ENCODE measurements around the gene ODC1. TPM values are rescaled to one million over a fixed set of nuclear protein-coding genes. Genes with fewer than 3 reads are reported as not detected.
A peak's percentile ranks its signal among the peaks of the same experiment; 100 is the strongest.
"Not testable (repeated sequence)": the region's sequence is repeated elsewhere in the genome, so short reads cannot be mapped to it uniquely, and the experiment has no call there.

Gene ODC1
- total RNA-seq, 4 donors from 2014 or later: 36.2 to 75.2 (median 43.2) TPM

DNA sequence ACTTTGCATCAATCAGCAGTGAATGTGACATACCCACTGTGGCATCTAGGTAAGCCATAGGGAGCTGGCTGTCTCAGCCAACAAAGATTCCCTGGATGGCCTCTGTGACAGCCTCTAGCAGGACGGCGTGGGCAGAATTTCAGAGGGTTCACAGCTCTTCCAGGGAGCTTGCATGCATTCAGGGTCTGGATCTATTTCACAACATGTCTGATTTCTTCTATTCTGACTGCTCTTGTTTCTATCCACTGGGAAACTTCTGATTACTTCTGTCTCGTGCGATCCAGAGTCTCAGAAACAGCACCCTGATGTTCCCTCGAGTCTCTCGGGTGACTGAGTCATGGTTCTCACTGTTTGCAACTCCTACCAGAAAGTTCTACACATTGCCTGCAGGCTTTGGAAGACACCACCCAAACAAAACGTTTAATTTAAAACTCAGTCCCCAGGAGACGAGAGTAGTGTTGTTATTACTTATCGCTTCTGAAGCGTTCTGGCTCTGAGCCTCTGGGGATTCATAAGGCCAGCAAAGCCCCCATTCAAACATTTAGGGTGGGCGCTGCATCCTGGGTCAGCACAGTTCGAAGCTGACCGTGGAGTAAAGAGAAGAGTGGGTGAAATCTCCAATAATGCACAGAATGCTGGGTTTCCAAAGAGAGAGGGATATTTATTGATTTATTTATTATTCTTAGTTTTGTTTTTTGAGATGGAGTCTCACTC is 41.9 kb upstream of the ODC1 start:
- intact Hi-C loops (cut with DNase I; ENCODE audit: low total_unique reads): no loop called here

DNA sequence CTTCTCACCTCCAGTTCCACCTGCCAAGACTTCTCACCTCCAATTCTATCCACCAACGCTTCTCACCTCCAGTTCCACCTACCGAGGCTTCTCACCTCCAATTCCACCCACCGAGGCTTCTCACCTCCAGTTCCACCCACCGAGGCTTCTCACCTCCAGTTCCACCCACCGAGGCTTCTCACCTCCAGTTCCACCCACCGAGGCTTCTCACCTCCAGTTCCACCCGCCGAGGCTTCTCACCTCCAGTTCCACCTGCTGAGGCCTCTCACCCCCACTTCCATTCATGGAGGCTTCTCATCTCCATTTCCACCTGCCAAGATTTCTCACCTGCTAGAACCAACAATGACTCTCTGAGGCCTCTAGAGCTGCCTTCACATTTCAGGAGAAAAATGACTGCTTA is 40.0 kb upstream of the ODC1 start:
- H3K36me3 ChIP-seq; DNase-seq; intact Hi-C loops (cut with DNase I; ENCODE audit: low total_unique reads); H3K9me3 ChIP-seq; in situ Hi-C loops (cut with MboI; ENCODE audit: low pct_ligation_motif_present in 1 of 4, low pct_unique_long_range_greater_than_20kb in 1 of 4, low sequenced_read_pairs in 3 of 4); H3K4me3 ChIP-seq; H3K27ac ChIP-seq; H3K27me3 ChIP-seq: not testable (repeated sequence)
- 80 to 87% methylated on average over 3 to 8 of the region's 8 CpGs for WGBS, 2 donors (ENCODE audit: low coverage in 1 of 2)
- peaks cover 4 to 29% (median 18%) of the 10 kb centered on the region in 4 donors for H3K4me1 ChIP-seq

More for the DNA sequence above, 41.9 kb upstream of the ODC1 start:
- Histone ChIP-seq H3K9me3 (no peaks in the 10 kb centered on the region), H3K27me3 (no peaks in the 10 kb centered on the region), H3K36me3 (no peaks in the 10 kb centered on the region), H3K4me3 (no peak overlapping the region), H3K27ac (peak overlapping the region in 3 of 4 donors; percentile 76 to 83 (median 81)), H3K4me1 (peaks cover 4 to 41% (median 26%) of the 10 kb centered on the region in 4 donors)
- no peak for TF ChIP-seq POLR2AphosphoS5 (IDR thresholded peaks at IDR 0.05)
- TF ChIP-seq POLR2A (IDR thresholded peaks at IDR 0.05): no peak
- TF ChIP-seq EP300 (IDR thresholded peaks at IDR 0.05; ENCODE audit: low read depth): no peak
- TF ChIP-seq, protein P1, sequence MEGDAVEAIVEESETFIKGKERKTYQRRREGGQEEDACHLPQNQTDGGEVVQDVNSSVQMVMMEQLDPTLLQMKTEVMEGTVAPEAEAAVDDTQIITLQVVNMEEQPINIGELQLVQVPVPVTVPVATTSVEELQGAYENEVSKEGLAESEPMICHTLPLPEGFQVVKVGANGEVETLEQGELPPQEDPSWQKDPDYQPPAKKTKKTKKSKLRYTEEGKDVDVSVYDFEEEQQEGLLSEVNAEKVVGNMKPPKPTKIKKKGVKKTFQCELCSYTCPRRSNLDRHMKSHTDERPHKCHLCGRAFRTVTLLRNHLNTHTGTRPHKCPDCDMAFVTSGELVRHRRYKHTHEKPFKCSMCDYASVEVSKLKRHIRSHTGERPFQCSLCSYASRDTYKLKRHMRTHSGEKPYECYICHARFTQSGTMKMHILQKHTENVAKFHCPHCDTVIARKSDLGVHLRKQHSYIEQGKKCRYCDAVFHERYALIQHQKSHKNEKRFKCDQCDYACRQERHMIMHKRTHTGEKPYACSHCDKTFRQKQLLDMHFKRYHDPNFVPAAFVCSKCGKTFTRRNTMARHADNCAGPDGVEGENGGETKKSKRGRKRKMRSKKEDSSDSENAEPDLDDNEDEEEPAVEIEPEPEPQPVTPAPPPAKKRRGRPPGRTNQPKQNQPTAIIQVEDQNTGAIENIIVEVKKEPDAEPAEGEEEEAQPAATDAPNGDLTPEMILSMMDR (IDR thresholded peaks at IDR 0.05): no peak
- in situ Hi-C loops (cut with MboI; ENCODE audit: low pct_ligation_motif_present in 1 of 4, low pct_unique_long_range_greater_than_20kb in 1 of 4, low sequenced_read_pairs in 3 of 4): no loop called here
- 77 to 86% methylated on average over 10 to 13 of the region's 13 CpGs for WGBS, 2 donors (ENCODE audit: low coverage in 1 of 2)
- no peak for DNase-seq

DNA sequence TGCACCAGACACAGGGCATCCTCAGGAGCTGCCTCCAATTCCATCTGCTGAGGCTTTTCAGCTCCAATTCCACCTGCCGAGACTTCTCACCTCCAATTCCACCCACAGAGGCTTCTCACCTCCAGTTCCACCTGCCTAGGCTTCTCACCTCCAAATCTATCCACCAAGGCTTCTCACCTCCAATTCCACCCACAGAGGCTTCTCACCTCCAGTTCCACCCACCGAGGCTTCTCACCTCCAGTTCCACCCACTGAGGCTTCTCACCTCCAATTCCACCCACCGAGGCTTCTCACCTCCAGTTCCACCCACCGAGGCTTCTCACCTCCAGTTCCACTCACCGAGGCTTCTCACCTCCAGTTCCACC is 39.6 kb upstream of the ODC1 start:
- H3K27ac ChIP-seq; H3K4me3 ChIP-seq; in situ Hi-C loops (cut with MboI; ENCODE audit: low pct_ligation_motif_present in 1 of 4, low pct_unique_long_range_greater_than_20kb in 1 of 4, low sequenced_read_pairs in 3 of 4); H3K36me3 ChIP-seq; H3K9me3 ChIP-seq; intact Hi-C loops (cut with DNase I; ENCODE audit: low total_unique reads); H3K27me3 ChIP-seq; DNase-seq: not testable (repeated sequence)
- 63 to 82% methylated on average over 2 to 4 of the region's 5 CpGs for WGBS, 2 donors (ENCODE audit: low coverage in 1 of 2)
- peaks cover 4 to 28% (median 18%) of the 10 kb centered on the region in 4 donors for H3K4me1 ChIP-seq

DNA sequence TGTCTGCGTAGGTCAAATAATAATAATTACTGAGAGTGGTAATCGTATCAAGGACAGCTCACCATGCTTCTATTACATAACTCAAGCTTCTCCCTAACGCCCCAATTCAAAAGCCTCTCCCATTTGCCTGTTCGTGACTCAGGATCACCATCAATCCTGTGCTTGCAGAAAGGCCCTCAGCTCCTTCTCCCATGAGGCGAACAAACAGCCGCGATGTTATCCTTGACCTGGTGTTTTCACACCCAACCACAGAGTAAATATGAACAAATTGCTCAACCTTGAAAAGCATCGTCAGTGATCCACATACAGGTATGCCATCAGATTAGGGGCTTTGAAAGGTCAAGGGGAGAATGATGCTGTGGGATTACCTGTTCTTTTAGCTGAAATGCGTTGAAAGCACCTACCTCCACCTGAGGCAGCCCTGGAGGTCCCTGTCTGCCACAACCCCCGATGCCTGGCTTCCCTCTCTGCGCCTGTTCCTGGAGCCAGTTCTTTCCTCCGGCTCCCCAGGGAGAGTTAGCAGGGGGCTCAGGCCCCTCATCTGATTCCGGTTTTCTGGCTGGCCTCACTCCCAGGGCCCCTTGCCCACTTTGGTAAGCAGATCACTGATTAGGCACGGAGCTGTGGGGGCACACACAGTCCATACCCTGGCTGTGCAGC is 39.1 kb upstream of the ODC1 start:
- H3K9me3 ChIP-seq: no peaks in the 10 kb centered on the region
- WGBS, 2 donors (ENCODE audit: low coverage in 1 of 2): 60 to 69% methylated on average over 1 to 14 of the region's 14 CpGs
- no peak overlapping the region for H3K4me3 ChIP-seq
- TF ChIP-seq POLR2AphosphoS5 (IDR thresholded peaks at IDR 0.05) (no peak), EP300 (IDR thresholded peaks at IDR 0.05; ENCODE audit: low read depth) (no peak), POLR2A (IDR thresholded peaks at IDR 0.05) (no peak)
- TF ChIP-seq, protein P1 (IDR thresholded peaks at IDR 0.05): no peak
- H3K36me3 ChIP-seq: no peaks in the 10 kb centered on the region
- H3K4me1 ChIP-seq: peaks cover 4 to 28% (median 18%) of the 10 kb centered on the region in 4 donors
- H3K27ac ChIP-seq: no peak overlapping the region
- intact Hi-C loops (cut with DNase I; ENCODE audit: low total_unique reads) (no loop called here), in situ Hi-C loops (cut with MboI; ENCODE audit: low pct_ligation_motif_present in 1 of 4, low pct_unique_long_range_greater_than_20kb in 1 of 4, low sequenced_read_pairs in 3 of 4) (no loop called here)
- peaks cover 8% of the 10 kb centered on the region for H3K27me3 ChIP-seq
- DNase-seq: no peak

DNA sequence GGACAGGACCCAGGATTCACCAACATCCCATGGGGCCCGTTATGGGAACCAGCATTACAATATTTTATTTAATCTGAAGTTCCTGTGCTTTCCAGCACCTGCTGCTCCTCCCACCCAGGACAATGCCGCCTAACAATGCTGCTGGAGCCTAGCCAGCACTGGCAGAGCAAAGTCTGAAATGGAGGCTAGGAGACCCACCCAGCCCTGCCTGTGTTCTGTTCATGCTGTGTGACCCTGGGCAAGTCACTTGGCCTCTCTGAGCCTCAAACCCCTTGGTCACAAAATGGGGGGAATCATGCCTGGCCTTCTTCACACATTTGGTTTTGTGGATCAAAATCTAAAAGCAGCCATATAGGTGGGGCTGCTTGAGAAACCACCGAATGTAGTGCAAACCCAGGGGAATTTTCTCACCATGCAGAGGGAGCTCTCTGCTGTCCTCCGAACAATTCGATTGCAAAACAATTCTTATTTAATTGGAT is 38.5 kb upstream of the ODC1 start:
- Histone ChIP-seq H3K9me3 (no peaks in the 10 kb centered on the region), H3K4me1 (peaks cover 4 to 28% (median 18%) of the 10 kb centered on the region in 4 donors), H3K36me3 (no peaks in the 10 kb centered on the region), H3K4me3 (no peak overlapping the region), H3K27me3 (peaks cover 8% of the 10 kb centered on the region), H3K27ac (no peak overlapping the region)
- in situ Hi-C loops (cut with MboI; ENCODE audit: low pct_ligation_motif_present in 1 of 4, low pct_unique_long_range_greater_than_20kb in 1 of 4, low sequenced_read_pairs in 3 of 4): no loop called here
- DNase-seq: peak; percentile 86
- intact Hi-C loops (cut with DNase I; ENCODE audit: low total_unique reads): no loop called here
- WGBS, 2 donors (ENCODE audit: low coverage in 1 of 2): 38 to 55% methylated on average over 3 to 5 of the region's 5 CpGs
- TF ChIP-seq, protein P1 (IDR thresholded peaks at IDR 0.05): no peak
- TF ChIP-seq POLR2AphosphoS5 (IDR thresholded peaks at IDR 0.05): peak in 1 of 3 donors; percentile 44
